Endothelial cell of umbilical vein (primary cell): ENCODE data around the gene TENM4. TPM values are rescaled to one million over a fixed set of nuclear protein-coding genes. Genes with fewer than 3 reads are reported as not detected.

Experiments
- BruUV-seq: library from RNA; stranded (reverse); fragments of 400-500 nt; replicated peaks from 2 replicates; lab custom pipeline; 2021; lab: Mats Ljungman, UMichigan
- CTCF ChIA-PET: fragments of 300-600, 350-600 bp; sonication (Branson Sonifier 250); formaldehyde crosslinking; loops from one replicate; lab custom pipeline; 2021; ENCODE audit warnings: antibody characterized with exemption, inconsistent platforms; lab: Charles Lee
- POLR2A ChIA-PET: fragments of 300-600, 350-600 bp; sonication (Branson Sonifier 250); formaldehyde crosslinking; loops from one replicate; lab custom pipeline; 2021; ENCODE audit warnings: antibody characterized with exemption, inconsistent platforms; lab: Charles Lee
- DNase-seq: peaks from one replicate; pipeline ENCODE4 v3.0.0-alpha.2; 2011; ENCODE audit warnings: low read depth, low spot score
- FAIRE-seq: peaks from 2 replicates; lab custom pipeline; 2011; peaks lifted over from hg19 to GRCh38; lab: Jason Lieb, UNC
- H2AFZ ChIP-seq: 2 replicates; pipeline ENCODE4 v1.6.0; 2012; ENCODE audit warnings: low read depth, low read length, control low read depth, inconsistent platforms
- H3K27ac ChIP-seq: 2 replicates; pipeline ENCODE4 v1.5.1; 2011; ENCODE audit warnings: low read depth, mild to moderate bottlenecking, control low read depth, low read length, moderate library complexity; ENCODE audit not compliant: insufficient read depth
- H3K27me3 ChIP-seq, 2 experiments: 2 replicates each; pipeline versions ENCODE4 v1.6.0 to v1.6.1; 2011; ENCODE audit warnings: low read length in 2 of 2, mixed read lengths in 1 of 2; ENCODE audit not compliant: control insufficient read depth in 2 of 2, insufficient read depth in 2 of 2
- H3K36me3 ChIP-seq, 2 experiments: 2 replicates in 1 of 2; 3 replicates in 1 of 2; pipeline ENCODE4 v1.5.1; 2011; ENCODE audit warnings: low read length in 2 of 2, mild to moderate bottlenecking in 1 of 2, moderate library complexity in 1 of 2; ENCODE audit not compliant: control insufficient read depth in 2 of 2, insufficient read depth in 2 of 2; ENCODE audit errors: extremely low read depth in 1 of 2
- H3K4me1 ChIP-seq: 3 replicates; pipeline ENCODE4 v1.5.1; 2011; ENCODE audit warnings: mild to moderate bottlenecking, low read length; ENCODE audit not compliant: control insufficient read depth, insufficient read depth; ENCODE audit errors: extremely low read depth
- H3K4me2 ChIP-seq: 2 replicates; pipeline ENCODE4 v1.6.1; 2011; ENCODE audit warnings: low read length, control low read depth, mixed read lengths; ENCODE audit not compliant: insufficient read depth
- H3K4me3 ChIP-seq, 3 experiments: fragments of 200-600 bp in 1 of 3; sonication (generic), shearing (Covaris generic) in 1 of 3; replicated peaks in 1 of 3; 2 replicates each; pipeline ENCODE4 v1.5.1; 2011 to 2016; ENCODE audit warnings: control low read depth in 3 of 3, low read length in 3 of 3, mild to moderate bottlenecking in 2 of 3, inconsistent platforms in 1 of 3, low read depth in 1 of 3, moderate library complexity in 1 of 3; ENCODE audit not compliant: insufficient read depth in 1 of 3
- H3K79me2 ChIP-seq: 2 replicates; pipeline ENCODE4 v1.6.0; 2012; ENCODE audit warnings: low read length, inconsistent platforms; ENCODE audit not compliant: control insufficient read depth, insufficient read depth
- H3K9ac ChIP-seq: replicated peaks from 2 replicates; pipeline ENCODE3; 2011; ENCODE audit warnings: low read length, control low read depth; ENCODE audit not compliant: insufficient read depth; ENCODE audit errors: extremely low read depth
- H3K9me1 ChIP-seq: replicated peaks from 3 replicates; pipeline ENCODE4 v1.6.0; 2011; ENCODE audit warnings: mild to moderate bottlenecking, low read length; ENCODE audit not compliant: control insufficient read depth, insufficient read depth; ENCODE audit errors: extremely low read depth
- H3K9me3 ChIP-seq: replicated peaks from 2 replicates; pipeline ENCODE4 v1.5.1; 2012; ENCODE audit warnings: low read length, inconsistent platforms; ENCODE audit not compliant: control insufficient read depth, insufficient read depth
- H4K20me1 ChIP-seq: replicated peaks from 2 replicates; pipeline ENCODE3; 2011; ENCODE audit warnings: mild to moderate bottlenecking, low read length; ENCODE audit not compliant: control insufficient read depth, insufficient read depth; ENCODE audit errors: extremely low read depth
- EZH2 ChIP-seq: IDR thresholded peaks from 2 replicates; pipeline ENCODE4 v1.6.1; 2012; ENCODE audit warnings: borderline replicate concordance, low read depth, mild to moderate bottlenecking, moderate library complexity, low read length, inconsistent platforms; ENCODE audit not compliant: severe bottlenecking
- FOS ChIP-seq: IDR thresholded peaks from 2 replicates; pipeline ENCODE4 v1.6.1; 2011; ENCODE audit warnings: mild to moderate bottlenecking, low read length, moderate library complexity, borderline replicate concordance; ENCODE audit not compliant: insufficient read depth
- GATA2 ChIP-seq: IDR thresholded peaks from 2 replicates; pipeline ENCODE4 v1.7.0; 2011; ENCODE audit warnings: low read depth, mild to moderate bottlenecking, moderate library complexity, mixed read lengths, low read length; ENCODE audit not compliant: insufficient read length, insufficient read depth
- JUN ChIP-seq: IDR thresholded peaks from 2 replicates; pipeline ENCODE4 v1.6.1; 2011; ENCODE audit warnings: borderline replicate concordance, low read depth; ENCODE audit not compliant: insufficient read length, insufficient read depth
- MAX ChIP-seq: IDR thresholded peaks from 2 replicates; pipeline ENCODE4 v1.6.1; 2011; ENCODE audit not compliant: insufficient read depth, insufficient read length
- MYC ChIP-seq: IDR thresholded peaks from one replicate; pipeline ENCODE4 v1.6.1; 2011; ENCODE audit warnings: mild to moderate bottlenecking, low read depth, low read length
- POLR2A ChIP-seq: IDR thresholded peaks from 2 replicates; pipeline ENCODE4 v1.6.1; 2012; ENCODE audit warnings: low read depth, mild to moderate bottlenecking, control low read depth, low read length
- POLR2AphosphoS5 ChIP-seq: IDR thresholded peaks from 2 replicates; pipeline ENCODE4 v1.6.1; 2012; ENCODE audit warnings: low read depth, mild to moderate bottlenecking, control low read depth, low read length, moderate library complexity; ENCODE audit not compliant: insufficient read depth
- dilution Hi-C: fragments of 300-500 bp; cut with MboI; formaldehyde crosslinking; loops from one replicate; pipeline ENCODE4 v1.15.0; 2019; ENCODE audit warnings: low sequenced_read_pairs; ENCODE audit not compliant: extremely low pct_ligation_motif_present
- intact Hi-C: fragments of 100-400 bp; cut with micrococcal nuclease; formaldehyde crosslinking; loops from one replicate; pipeline ENCODE4 v1.10.0; 2022
- polyA plus RNA-seq, 4 experiments: library from polyadenylated mRNA; depleted of rRNA in 3 of 4; stranded (reverse) in 3 of 4; unstranded in 1 of 4; fragments of >200 nt; gene quantifications; 2 replicates each; pipeline versions ENCODE4 v1.2.1 to v1.2.3, GENCODE V29; 2011 to 2012; ENCODE audit warnings: missing spikeins in 1 of 4
- total RNA-seq: library from RNA; stranded (reverse); gene quantifications from 2 replicates; pipeline ENCODE4 v1.2.3, GENCODE V29; 2021
- TF ChIP-seq, protein P1 (sequence below), 2 donors: IDR thresholded peaks; 1 replicate in 1 of 2; 2 replicates in 1 of 2; pipeline ENCODE4 v1.5.1; 2011; ENCODE audit warnings: low read length in 2 of 2, mild to moderate bottlenecking in 2 of 2, moderate library complexity in 2 of 2, control low read depth in 1 of 2, inconsistent platforms in 1 of 2, low read depth in 1 of 2; ENCODE audit not compliant: insufficient read depth in 1 of 2; ENCODE audit errors: extremely low read depth in 1 of 2

The TENM4 gene
- total and polyA plus RNA-seq, 2 donors (not counting 3 experiments of a cell fraction or from before 2014, with no cell fraction given): 0.06 to 0.27 TPM

- FAIRE-seq (no peak), DNase-seq (no peak)
- no peak overlapping the region for H3K4me2 ChIP-seq
- intact Hi-C loops (no loop called here), dilution Hi-C loops (no loop called here)
- ChIA-PET POLR2A (no interaction called here), CTCF (interaction anchor here (2.3 kb wide), 1 partner anchor 9 kb away, joined by 13 read pairs; no protein-coding TSS in a partner anchor)
- no TSS peak for BruUV-seq
- H3K4me1 ChIP-seq: no peaks in the 10 kb centered on the region
- no peaks in the 10 kb centered on the region for H4K20me1 ChIP-seq
- H3K27me3 ChIP-seq: no peaks in the 10 kb centered on the region
- H3K27ac ChIP-seq: no peak overlapping the region
- H3K9me3 ChIP-seq: no peaks in the 10 kb centered on the region
- TF ChIP-seq JUN (no peak), FOS (no peak), POLR2AphosphoS5 (no peak), MYC (no peak), MAX (no peak), GATA2 (no peak), POLR2A (no peak), EZH2 (no peak)
- TF ChIP-seq, protein P1, sequence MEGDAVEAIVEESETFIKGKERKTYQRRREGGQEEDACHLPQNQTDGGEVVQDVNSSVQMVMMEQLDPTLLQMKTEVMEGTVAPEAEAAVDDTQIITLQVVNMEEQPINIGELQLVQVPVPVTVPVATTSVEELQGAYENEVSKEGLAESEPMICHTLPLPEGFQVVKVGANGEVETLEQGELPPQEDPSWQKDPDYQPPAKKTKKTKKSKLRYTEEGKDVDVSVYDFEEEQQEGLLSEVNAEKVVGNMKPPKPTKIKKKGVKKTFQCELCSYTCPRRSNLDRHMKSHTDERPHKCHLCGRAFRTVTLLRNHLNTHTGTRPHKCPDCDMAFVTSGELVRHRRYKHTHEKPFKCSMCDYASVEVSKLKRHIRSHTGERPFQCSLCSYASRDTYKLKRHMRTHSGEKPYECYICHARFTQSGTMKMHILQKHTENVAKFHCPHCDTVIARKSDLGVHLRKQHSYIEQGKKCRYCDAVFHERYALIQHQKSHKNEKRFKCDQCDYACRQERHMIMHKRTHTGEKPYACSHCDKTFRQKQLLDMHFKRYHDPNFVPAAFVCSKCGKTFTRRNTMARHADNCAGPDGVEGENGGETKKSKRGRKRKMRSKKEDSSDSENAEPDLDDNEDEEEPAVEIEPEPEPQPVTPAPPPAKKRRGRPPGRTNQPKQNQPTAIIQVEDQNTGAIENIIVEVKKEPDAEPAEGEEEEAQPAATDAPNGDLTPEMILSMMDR (IDR thresholded peaks at IDR 0.05; ENCODE audit: extremely low read depth in 1 of 2, insufficient read depth in 1 of 2, low read depth in 1 of 2, low read length in 2 of 2): no peak
- H3K79me2 ChIP-seq: no peaks in the 10 kb centered on the region
- no peaks in the 10 kb centered on the region for H3K36me3 ChIP-seq
- no peak overlapping the region for H3K9ac ChIP-seq
- H3K4me3 ChIP-seq: no peak overlapping the region
- no peaks in the 10 kb centered on the region for H3K9me1 ChIP-seq
- no peak overlapping the region for H2AFZ ChIP-seq
Measured at GRCh38 chr11:78654866-78655265, 786.0 kb downstream of the TENM4 start.
